SK-N-SH (cell line): ENCODE results near the gene AMPH.
"Not testable (repeated sequence)": the region's sequence is repeated elsewhere in the genome, so short reads cannot be mapped to it uniquely, and the experiment has no call there.

Source experiments
- CTCF ChIP-seq: fragments of 200-600 bp; sonication (generic); IDR thresholded peaks from 2 replicates; pipeline ENCODE4 v1.6.1; 2017; ENCODE audit warnings: antibody characterized with exemption, mild to moderate bottlenecking, moderate library complexity
- EP300 ChIP-seq, 2 experiments: IDR thresholded peaks; 2 replicates each; pipeline versions ENCODE4 v1.4.0 to v1.6.1; 2012; ENCODE audit warnings: borderline replicate concordance in 1 of 2, low read depth in 1 of 2, low read length in 1 of 2
- PBX3 ChIP-seq: IDR thresholded peaks from 2 replicates; pipeline ENCODE4; 2012
- POLR2AphosphoS5 ChIP-seq: IDR thresholded peaks from 2 replicates; pipeline ENCODE4 v1.6.1; 2012; ENCODE audit warnings: low read depth, low read length
- SIN3A ChIP-seq: IDR thresholded peaks from 2 replicates; pipeline ENCODE4 v1.6.1; 2012; ENCODE audit warnings: low read depth, mild to moderate bottlenecking, low read length, moderate library complexity, borderline replicate concordance

GRCh38 chr7:38353431-38353881 lies 277.7 kb downstream of the AMPH start:
- TF ChIP-seq PBX3; POLR2AphosphoS5; SIN3A; CTCF; EP300 (IDR thresholded peaks at IDR 0.05; ENCODE audit: borderline replicate concordance in 1 of 2, low read depth in 1 of 2, low read length in 1 of 2): not testable (repeated sequence)
